Spleen (tissue), 7 donors: Measurements from ENCODE around the gene DQX1.

ENCODE experiments used
- POLR2A ChIP-seq, 3 donors: fragments of 450-650 bp; IDR thresholded peaks; one replicate each; pipeline ENCODE4 v1.5.1; 2017; ENCODE audit warnings: antibody characterized with exemption in 3 of 3, mild to moderate bottlenecking in 1 of 3
- POLR2AphosphoS5 ChIP-seq, 3 donors: sonication (generic); formaldehyde crosslinking; IDR thresholded peaks; one replicate each; pipeline ENCODE4 v1.5.1; 2017; ENCODE audit warnings: antibody characterized with exemption in 3 of 3
- TF ChIP-seq, protein P1 (sequence below), 11 experiments: fragments of 200-600 bp in 7 of 11; fragments of 450-650 bp in 4 of 11; sonication (generic) in 4 of 11; IDR thresholded peaks in 8 of 11; conservative IDR thresholded peaks in 3 of 11; 1 replicate in 7 of 11; 2 replicates in 4 of 11; pipeline versions ENCODE4 v1.4.0 to v1.8.0; 2016 to 2021; ENCODE audit warnings: antibody characterized with exemption in 11 of 11, inconsistent platforms in 4 of 11, mild to moderate bottlenecking in 1 of 11
- donor health status: DM: no; HTN: no; CAD: no; lungs with moderate emphysema.
- donor health status: DM: no; HTN: no; CAD: no.
- donor health status: DM: no; HTN: no; CAD: no.

GRCh38 chr2:74532222-74532621 lies 6.2 kb upstream of the DQX1 start:
- TF ChIP-seq POLR2A (IDR thresholded peaks at IDR 0.05) (no peak), POLR2AphosphoS5 (IDR thresholded peaks at IDR 0.05) (no peak)
- TF ChIP-seq, protein P1, sequence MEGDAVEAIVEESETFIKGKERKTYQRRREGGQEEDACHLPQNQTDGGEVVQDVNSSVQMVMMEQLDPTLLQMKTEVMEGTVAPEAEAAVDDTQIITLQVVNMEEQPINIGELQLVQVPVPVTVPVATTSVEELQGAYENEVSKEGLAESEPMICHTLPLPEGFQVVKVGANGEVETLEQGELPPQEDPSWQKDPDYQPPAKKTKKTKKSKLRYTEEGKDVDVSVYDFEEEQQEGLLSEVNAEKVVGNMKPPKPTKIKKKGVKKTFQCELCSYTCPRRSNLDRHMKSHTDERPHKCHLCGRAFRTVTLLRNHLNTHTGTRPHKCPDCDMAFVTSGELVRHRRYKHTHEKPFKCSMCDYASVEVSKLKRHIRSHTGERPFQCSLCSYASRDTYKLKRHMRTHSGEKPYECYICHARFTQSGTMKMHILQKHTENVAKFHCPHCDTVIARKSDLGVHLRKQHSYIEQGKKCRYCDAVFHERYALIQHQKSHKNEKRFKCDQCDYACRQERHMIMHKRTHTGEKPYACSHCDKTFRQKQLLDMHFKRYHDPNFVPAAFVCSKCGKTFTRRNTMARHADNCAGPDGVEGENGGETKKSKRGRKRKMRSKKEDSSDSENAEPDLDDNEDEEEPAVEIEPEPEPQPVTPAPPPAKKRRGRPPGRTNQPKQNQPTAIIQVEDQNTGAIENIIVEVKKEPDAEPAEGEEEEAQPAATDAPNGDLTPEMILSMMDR (IDR thresholded peaks at IDR 0.05 in 8 of 11, conservative IDR thresholded peaks at IDR 0.05 in 3 of 11) = peak in 5 of 11 experiments; percentile 17 to 40 (median 21)
